Endometrial microvascular endothelial cells (primary cell): ENCODE data around the gene WDR36. TPM values are rescaled to one million over a fixed set of nuclear protein-coding genes. Genes with fewer than 3 reads are reported as not detected.
"Not testable (repeated sequence)": the region's sequence is repeated elsewhere in the genome, so short reads cannot be mapped to it uniquely, and the experiment has no call there.

Source experiments
- in situ Hi-C: cut with HindIII; loops from 2 replicates; pipeline ENCODE4 v1.10.0; 2017; ENCODE audit warnings: low sequenced_read_pairs, low pct_unique_long_range_greater_than_20kb; ENCODE audit errors: inconsistent ontology term
- total RNA-seq: library from RNA; depleted of rRNA; stranded (reverse); fragments of >200 nt; gene quantifications from one replicate; pipeline ENCODE4 v1.2.3, GENCODE V29; 2015; ENCODE audit errors: inconsistent ontology term

The WDR36 gene
- total RNA-seq, 1 donor from 2014 or later = 43.3 TPM

DNA sequence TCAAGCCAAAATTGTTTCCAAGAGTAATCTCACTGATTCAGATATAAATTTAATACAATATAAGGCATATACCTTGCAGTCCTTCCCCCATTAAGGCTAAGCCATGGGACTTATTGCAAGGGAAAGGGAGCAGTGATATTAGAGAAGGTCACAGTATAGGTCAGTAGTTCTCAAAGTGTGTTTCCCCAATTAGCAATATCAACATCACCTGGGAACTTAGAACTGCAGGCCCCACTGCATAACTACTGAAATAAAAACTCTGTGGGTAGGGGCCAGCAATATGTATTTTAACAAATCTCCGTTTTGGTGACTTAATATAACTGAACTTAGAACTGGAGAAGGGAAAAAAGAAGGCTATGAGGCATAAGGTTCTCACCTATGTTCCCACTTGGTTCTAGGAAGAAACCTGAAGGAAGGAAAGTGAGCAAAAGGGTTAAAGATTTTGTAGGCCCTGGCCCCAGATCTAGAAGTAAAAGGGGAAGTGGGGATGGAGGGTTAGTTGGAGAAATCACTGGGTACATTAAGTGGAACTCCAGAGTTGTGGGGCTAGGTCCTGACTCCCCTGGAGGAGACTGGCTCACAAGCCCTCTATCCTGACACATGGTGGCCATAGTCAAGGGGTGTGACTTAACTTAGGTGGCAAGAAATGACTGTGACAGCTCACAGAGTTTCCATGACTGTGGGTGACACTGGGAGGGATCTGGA is 40.7 kb downstream of the WDR36 start:
- in situ Hi-C loops = no loop called here

DNA sequence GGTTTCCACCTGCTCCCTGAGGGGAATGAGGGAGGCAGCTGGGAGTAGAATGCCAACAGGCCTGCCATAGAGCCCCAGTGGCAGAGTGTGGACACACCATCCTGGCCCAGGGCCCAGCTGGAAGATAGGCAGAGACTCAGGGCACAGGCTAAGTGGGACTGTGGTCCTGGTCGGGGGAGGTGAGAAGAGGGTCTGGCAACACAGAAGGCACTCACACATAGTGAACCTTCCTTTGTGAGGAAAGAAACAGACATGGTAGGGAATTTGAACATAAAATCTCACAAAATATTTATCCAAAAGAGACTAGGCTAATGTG is 41.2 kb downstream of the WDR36 start:
- in situ Hi-C loops = no loop called here

DNA sequence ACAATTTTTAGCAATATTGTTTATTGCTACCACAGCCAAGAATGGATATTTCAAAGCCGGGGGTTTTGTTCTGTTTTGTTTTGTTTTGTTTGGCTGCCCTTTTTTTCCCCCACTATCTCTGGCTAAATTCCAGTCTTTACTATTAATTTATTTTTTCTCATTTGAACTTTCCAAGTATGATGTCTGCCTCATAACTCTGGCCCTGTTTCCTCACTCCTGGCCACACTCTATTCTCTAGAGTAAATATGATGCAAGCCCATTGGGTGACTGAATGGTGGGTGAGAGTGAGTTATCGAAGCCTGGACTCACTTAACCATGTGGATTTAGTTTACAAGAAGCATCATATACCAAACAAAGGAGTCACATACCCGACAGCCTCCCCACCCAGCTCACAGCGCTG is 41.9 kb downstream of the WDR36 start:
- in situ Hi-C loops = no loop called here

DNA sequence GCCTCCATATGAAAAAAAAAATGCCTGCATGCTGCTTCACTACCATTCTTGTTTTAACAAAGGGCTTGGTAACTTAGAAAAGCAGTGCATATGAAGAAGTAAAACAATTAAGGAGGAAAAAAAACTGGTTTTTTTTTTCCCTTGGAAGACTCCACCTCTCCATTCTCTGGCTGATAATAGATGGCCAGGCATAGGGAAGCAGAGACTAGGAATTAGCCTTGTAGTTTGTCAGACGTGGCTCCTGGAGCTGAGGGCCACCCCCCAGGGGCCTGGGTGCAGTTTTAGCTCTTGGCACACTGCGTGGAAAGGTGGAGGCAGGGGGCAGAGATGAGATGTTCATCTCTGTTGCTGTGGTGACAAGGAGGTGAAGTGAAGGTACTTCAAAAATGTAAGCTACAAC is 42.7 kb downstream of the WDR36 start:
- in situ Hi-C loops = no loop called here

DNA sequence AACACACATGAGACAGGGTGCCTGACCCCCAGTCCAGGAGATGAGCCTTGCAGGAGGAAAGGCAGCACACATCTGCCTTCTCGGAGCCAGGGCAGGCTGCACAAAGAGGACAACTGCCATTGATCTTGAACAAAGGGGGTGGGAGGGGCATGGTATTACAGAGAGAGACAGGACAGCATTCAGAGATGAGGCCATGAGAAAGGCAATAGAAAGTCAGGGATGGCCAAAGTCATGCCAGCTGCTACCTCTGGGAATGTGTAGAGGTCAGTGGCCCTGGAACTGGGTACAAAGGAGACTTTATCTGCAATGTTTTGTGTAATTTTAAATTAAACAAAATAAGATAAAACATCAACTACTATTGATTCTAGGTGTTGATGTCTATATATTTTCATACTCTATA is 43.2 kb downstream of the WDR36 start:
- in situ Hi-C loops = no loop called here

DNA sequence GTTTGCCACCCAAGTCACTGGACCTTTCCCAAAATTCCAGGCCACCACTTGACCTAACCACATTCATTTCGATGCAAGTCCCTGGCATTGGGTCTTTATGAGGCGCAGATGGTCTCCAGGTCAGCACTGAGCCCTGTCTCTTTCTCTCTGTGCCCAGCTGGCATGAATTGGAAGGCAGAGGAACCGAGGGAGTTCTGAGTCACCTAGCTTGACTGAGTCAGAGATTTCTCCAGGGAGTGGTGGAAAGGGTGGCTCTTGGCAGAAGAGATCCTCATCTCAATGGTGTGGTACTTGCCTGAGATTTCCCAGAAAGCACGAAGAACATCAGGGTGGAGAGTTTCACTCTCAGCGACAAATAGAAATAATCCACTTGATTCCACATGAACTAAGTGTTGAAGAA is 43.8 kb downstream of the WDR36 start:
- in situ Hi-C loops = no loop called here

DNA sequence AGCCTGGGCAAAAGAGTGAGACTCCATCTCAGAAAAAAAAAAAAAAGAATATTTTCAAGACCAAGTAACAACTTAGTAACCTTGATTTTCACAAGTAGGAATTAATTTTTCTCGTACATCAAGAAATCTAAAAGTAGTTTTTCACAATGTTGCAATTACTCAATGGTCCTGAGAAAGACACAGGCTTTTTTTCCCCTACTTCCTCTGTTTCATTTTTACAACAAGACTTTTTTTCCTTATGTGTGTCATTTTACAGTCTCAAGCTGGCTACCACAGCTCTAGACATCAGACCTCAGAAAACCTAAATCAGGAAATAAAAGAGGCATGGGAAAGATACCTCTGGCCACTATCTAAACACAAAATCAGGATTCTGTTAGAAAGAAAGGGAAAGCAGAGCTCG is 45.9 kb downstream of the WDR36 start:
- in situ Hi-C loops = no loop called here

DNA sequence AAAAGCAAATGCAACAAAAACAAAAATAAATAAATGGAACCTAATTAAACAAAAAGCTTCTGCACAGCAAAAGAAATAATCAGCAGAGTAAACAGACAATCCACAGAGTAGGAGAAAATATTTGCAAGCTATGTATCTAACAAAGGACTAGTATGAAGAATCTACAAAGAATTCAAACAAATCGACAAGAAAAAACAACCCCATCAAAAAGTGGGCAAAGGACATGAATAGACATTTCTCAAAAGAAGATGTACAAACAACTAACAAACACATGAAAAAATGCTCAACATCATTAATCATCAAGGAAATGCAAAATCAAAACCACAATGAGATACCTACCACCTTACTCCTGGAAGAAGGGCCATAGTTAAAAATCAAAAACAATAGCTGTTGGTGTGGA is 49.3 kb downstream of the WDR36 start:
- in situ Hi-C loops = not testable (repeated sequence)

DNA sequence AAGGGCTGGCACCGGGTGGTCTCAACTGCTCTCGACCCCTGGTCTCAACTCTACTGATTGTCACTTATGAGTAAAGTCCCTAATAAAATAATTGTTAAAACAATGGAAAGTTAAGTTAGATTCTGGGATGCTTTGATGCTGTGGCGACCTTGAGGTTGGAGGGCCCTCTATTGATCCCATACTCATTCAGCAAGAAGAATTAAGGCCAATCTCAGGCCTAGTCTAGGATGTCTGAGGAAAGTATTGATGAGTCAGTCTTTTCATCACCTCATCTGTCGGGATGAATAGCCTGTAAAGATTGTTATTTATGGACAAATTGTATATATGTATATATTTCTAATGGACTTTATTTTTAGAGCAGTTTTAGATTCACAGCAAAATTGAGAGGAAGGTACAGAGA is 50.8 kb downstream of the WDR36 start:
- in situ Hi-C loops = no loop called here

DNA sequence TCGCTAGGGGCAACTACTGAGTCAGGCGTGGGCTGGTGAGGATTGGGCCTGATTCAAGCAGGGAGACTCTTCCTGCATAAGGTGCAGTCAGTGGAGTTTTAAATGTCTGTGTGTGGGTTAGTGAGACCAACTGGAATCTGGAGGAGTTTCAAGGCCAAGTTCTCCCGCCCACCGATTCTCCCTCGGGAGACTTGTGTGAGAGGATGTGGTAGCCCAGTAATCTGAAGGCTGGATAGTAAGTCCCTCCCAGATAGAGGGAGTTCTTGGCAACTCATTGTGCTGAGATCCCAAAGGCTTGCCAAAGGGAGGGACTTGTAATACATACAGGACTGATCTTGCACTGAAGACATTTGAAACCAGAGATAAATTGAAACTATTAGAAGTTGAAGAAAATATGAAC is 51.8 kb downstream of the WDR36 start:
- in situ Hi-C loops = no loop called here

DNA sequence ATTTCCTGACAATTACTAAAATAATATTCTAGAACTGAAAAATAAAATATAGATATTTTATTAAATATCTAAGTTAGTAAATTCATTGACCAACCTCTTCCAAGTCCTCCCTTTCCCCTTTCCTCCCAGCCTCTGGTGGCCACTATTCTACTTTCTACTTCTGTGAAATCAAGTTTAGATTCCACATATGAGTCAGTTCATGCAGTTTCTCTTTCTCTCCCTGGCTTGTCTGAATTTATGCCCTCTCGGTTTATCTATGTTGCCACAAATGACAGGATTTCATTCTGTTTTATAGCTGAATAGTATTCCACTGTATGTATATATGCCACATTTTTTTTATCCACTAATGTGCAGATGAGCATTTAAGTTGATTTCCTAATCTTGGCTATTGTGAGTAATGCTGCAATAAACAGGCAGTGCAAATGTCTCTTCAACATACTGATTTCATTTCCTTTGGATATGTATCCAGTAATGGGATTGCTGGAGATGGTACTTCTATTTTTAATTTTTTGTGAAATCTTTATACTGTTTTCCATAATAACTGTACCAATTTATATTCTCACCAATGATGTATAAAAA is 52.3 kb downstream of the WDR36 start:
- in situ Hi-C loops = no loop called here

DNA sequence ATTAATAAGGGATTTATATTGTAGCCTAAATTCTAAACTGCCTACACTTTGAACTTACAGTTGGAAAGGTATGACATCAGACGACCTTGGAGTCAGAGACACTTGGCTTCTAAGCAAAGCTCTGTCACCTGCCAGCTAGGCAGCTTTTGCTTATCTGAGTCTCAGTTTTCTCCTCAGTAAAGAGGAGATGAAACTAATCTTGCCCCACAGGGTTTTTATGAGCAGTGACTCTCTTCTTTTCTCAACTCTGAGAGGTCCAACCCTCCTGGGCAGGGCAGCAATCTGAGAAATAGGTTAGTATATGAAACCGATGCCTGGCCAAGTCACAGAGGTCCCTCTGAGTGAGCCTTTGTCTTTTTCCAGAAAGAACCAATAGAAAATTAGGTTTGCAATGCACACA is 53.9 kb downstream of the WDR36 start:
- in situ Hi-C loops = no loop called here

DNA sequence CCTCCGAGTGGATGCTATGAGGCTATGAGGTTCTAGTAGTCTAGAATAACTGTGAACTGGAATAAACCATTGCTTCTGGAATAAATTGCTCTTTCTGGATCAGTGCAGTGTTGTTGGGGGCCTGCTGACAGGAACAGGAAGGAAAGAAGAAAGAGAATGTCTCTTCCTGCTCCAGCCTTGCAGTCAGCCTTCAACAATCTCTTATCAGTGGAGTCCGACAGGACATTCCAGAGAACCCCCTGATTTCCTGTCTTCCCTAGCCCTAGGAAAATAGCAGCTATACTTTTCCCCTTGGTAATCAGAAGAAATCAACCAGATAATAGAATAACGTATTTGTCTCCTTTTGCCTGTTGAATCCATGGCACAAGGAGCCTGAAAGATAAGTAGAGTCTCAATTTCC is 55.4 kb downstream of the WDR36 start:
- in situ Hi-C loops = no loop called here

DNA sequence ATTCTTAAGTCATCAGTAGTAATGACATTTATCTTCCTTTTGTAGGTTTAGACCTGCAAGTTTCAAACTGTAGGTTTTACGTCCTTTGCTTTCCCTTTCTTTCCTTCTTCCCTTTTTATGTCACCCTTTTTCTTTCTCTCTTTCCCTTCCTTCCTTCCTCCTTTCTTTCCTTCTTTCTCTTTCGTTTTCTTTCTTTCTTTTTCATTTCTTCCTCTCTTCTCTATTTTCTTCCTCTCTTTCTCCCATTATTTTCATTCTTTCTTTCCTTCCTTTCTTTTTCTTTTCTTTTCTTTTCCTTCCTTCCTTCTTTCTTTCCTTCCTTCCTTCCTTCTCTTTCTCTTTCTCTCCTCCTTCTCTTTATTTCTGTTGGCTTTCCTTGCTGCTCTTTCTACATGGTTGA is 59.9 kb downstream of the WDR36 start:
- in situ Hi-C loops = no loop called here

DNA sequence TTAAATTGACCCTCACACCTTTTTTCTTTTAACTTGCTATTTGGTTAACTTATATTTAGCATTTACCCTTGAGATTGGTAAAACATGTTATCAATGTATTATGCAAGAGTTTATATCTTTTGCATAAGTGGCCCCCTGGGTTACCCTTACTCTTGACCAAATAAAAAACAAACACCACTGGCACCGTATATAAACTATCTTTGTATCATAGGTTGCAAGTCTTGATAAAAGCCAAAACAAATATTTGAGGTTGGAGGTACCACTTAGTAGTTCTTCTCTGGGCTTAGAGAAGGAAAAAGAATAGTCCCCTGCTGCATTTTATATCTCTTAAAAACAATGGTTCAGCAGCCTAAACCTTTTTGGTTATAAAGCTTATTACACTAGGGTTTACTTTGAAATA is 61.3 kb downstream of the WDR36 start:
- in situ Hi-C loops = no loop called here

DNA sequence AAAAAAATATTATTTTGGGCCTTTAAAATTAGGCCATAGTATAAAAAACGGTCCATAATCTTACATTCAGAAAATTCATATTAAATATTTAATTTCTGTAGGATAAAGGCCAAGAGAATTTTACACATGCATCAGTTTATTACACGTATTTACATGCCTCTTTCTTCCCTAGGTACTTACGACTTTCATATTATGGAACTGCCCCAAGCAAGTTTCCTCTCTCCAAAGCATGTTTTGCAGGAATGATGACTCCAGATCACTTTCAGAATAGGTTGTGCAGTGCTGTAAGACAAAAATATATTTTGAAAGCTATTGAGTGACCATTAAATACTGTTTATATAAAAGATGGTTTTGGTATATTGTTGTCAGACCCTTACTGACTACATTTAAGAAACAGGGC is 61.8 kb downstream of the WDR36 start:
- in situ Hi-C loops = no loop called here

DNA sequence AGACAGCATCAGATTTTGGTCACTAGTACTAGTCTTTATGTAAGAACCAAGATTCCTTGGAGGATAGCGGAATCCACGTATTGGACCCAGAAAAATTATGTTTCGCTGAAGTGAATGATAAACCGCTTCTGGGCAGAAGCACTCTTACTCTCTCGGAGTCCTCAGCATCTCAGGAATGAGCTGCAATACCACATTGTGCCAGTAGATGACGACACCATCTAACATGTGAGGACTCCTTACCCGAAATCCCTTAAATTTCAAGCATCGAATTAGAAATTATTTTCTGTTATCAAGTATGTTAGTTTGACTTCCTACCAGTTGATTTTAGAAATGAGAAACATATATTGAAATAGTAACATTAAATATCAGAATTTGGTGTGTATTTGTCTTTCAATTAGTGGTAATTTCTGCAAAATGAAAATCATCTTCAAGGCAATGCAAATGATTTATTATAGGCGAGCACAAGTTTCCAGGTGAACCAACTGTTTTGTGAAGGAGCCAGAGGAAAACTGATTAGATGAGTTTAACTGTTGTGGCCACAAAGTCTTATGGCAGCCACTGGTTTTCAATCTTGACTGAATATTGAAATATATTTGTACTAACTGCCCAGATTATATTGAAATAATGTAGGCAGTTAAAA is 66.1 kb downstream of the WDR36 start:
- in situ Hi-C loops = no loop called here

DNA sequence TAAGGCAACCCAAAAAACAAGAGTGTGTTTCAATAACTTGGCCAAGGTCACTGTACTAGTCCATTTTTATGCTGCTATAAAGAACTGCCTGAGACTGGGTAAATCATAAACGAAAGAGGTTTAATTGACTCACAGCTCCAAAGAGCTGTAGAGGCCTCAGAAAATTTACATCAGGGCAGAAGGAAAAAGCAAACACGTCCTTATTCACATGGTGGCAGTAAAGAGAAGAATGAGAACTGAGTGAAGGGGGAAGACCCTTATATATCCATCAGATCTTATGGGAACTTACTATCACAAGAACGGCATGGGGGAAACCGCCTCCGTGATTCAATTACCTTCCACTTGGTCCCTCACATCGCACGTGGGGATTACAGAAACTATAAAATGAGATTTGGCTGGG is 67.7 kb downstream of the WDR36 start:
- in situ Hi-C loops = no loop called here

DNA sequence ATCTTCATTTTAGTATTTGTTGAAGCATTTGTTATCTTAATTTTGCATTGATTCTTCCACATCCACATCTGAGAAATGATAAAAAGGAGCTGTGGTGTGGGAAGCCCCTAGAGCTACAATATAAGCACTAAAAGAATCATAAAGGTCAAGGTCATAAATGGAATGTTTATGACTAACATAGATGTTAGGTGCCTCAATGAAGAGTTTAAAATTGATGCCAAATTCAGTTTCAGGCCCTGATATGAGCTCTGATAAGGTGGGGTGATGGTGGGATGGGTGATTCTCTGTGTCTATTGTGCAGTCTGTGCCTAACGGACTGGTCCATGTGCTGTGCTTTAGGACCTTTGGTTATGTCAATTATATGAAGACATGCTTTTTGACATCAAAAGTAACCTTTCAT is 70.9 kb downstream of the WDR36 start:
- in situ Hi-C loops = no loop called here

DNA sequence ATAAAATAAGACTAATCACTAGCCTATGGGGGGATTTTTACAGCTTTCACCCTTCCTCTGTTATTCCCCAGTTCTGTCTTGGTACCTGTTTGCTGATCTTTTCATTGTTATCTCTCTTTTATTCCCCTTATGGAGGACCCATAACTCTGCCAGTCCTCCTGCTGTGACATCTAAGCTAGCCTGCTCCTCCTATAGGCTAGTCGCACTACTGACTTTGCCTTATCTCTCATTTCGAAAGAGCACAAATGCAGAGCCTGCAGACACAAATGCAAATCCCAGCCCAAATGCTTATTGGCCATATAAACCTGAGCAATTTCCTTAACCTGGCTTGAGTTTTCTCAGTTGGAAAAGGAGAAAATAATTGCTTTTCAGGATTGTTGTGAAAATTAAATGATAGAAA is 72.9 kb downstream of the WDR36 start:
- in situ Hi-C loops = no loop called here

DNA sequence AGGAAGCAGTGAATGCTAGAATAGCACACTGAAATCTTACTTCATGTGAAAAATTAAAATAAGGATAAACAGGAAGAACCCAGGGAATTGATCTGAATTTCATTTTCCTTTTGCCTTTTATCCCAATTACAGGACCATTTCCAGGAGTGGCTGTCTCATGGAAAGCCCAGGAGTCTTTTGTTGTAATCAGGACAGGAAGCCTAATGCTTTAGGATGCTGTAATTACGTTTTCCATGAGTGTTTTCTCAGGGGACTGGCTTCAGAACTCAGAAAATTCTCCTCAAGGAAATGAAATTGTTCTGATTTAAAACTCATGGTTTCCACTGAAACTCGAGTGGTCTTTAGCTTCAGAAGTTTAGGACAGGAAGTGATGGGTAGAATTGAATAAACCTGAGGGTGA is 75.4 kb downstream of the WDR36 start:
- in situ Hi-C loops = no loop called here
